GM19239 (cell line): ENCODE measurements around the gene NTM.
A peak's percentile ranks its signal among the peaks of the same experiment; 100 is the strongest.
"Not testable (repeated sequence)": the region's sequence is repeated elsewhere in the genome, so short reads cannot be mapped to it uniquely, and the experiment has no call there.

Source experiments
- DNase-seq: peaks from one replicate; pipeline ENCODE4 v3.0.0; 2011; ENCODE audit warnings: low spot score; ENCODE audit not compliant: insufficient read length
- FAIRE-seq: peaks from 2 replicates; lab custom pipeline; 2011; peaks lifted over from hg19 to GRCh38; lab: Jason Lieb, UNC

NTM gene

DNA sequence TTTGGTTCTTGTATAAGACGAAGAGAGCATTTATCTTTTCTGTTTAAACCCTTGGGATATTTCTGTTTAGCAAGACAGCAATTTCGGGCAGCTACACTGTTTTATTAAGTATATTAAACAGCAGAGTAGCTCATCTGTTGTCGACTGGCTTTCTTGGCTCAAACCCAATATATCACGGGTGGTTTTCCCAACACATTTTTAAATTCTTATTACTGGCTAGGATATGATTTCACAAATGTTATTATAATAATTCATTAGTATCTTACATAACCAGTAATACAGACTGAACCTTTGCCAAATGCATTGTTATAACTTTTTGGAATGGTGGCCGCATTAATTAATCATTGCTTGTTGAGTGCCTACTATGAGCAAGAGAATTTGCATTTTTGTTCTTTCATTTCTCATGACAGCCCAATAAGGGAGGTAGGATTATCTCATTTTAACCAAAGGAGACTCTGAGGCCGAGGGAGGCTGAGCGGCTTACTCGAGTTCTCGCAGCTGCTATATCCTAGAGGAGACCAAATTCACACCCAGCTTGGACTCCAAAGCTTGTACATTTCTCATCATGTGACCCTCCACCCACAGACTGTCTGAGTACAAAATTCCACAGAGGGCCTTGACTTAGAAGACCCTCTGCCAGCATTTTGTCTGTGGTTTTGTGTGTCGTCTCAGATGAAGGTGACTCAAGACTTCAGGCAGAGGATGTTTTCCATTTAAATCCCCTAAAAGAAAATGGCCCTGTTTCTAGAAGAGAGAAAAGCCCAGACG, 304.9 kb downstream of the NTM start:
- FAIRE-seq (no peak), DNase-seq (no peak)

DNA sequence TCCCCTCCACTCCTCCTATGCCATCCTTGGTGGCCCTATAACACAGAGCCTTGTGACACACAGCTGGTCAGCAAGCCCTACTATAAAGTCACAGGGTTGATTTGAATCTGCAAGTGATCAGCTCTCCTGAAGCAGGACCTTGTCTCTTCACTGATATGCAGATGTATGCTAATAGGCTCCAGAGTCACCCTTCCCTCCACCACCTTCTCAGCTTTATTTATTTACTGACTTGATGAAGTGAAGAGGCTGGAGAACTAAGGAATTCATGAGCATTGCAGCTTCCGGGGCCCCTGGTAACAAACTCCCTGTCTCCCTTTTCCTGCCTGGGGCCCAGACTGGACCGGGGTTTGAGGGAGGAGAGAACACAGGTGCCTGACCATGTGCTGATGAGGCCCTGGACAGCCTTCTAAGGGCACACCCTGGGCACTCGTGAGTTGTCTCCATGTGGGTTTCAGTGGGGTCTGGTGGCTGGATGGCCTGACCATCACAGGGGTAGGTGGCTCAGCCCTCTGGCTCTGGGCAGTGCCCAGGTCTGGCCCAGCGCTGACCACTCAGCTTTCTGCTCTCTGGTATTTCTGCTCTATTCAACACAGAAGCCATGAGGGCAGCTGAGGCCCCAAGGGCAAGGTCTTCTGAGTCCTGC, 307.5 kb downstream of the NTM start:
- no peak for DNase-seq

GRCh38 chr11:131678658-131679340, 308.4 kb downstream of the NTM start:
- DNase-seq, result no peak
- no peak for FAIRE-seq

More for the DNA sequence above, 307.5 kb downstream of the NTM start:
- no peak for FAIRE-seq

- DNase-seq, result not testable (repeated sequence)
- FAIRE-seq, result peak; percentile 59
Observed at GRCh38 chr11:131680448-131680847, 310.0 kb downstream of the NTM start.

DNA sequence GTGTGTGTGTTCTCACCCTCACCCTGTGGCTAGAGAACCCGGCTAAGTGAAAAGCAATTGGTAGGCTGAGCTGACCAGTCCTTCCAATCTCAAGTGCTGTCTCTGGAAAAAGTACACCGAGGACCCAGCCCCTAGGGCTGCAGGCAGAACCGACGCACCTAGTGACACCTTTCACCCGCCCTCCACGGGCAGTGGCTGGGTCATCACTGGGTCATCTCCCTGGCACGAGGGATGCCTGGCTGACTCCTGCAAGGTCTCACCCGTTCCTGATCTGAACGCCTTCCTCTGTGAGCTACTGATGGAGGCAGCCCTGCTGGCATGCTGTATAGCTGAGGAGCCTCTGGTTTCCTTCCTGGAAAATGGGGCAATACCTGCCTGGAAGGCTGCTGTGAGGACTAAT, 311.5 kb downstream of the NTM start:
- FAIRE-seq, result no peak
- DNase-seq, result no peak

DNA sequence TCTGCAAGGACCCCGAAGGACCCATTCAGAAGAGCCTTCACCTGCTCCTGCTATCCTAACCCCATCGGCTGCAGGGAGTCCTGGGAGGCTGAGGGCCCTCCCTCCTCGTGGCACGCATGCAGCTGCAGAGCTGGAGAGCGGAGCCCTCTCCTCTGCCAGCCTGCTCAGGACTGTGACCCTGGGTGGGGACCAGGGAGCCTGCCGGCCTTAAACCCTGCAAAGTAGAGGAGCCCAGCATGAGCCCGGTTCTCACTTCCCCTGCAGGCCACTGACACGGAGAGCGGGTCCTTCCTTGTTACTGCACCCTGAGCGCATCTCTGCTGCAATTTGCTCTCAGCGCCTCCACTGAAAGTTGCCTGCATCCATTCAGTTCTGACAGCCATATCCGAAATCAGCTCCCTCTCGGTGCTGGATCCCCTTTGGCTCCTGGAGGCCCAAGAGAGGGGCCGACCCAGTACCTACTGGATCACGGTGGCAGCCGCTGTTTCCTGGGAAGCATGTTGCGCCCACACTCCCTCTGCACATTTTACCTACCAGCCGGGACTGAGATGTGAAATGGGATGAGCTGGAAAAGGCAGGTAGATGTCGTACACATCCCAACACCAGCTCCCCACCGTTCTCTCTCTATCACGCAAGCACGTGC, 312.1 kb downstream of the NTM start:
- no peak for DNase-seq
- FAIRE-seq, result no peak

DNA sequence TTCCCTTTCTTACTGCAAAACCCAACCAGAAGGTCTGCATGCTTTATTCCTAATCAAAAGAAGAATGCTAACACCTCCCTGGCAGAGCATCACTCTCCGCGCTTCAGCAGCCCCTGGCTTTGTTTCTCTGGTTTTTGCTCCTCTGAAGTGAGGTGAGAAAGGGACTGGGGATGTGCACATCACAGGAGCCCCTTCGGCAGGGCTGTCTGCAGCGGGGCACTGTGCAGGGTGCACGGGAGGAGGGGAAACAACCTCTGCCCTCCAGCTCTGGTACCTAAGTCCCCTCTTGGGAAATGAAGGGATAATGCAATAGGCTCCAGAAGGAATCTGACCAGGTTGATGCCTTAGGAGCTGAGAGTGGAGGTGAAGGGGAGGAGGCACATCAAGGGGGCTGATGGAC, 312.7 kb downstream of the NTM start:
- FAIRE-seq, result no peak
- DNase-seq, result no peak

DNA sequence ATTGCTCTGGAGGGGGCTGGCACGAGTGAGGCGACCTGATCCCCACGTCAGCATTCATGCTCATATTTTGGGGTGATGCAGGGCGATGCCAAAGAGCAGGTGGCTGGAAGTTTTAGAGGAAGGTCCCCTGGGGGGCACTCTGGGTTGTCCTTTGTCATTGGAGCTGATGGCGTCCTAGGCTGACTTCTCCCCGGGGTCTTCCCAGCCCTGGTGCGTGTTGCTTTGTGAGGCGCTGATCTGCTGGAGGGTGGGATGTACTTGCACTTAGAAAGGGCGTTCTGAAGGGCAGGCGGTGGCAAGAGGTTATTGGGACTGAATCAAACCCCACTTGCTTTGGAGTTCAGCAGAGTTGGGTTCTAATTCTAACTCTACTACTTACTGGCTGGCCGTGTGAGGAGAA, 313.3 kb downstream of the NTM start:
- FAIRE-seq (no peak), DNase-seq (no peak)

GRCh38 chr11:131684111-131685060, 314.0 kb downstream of the NTM start:
- DNase-seq, result no peak
- no peak for FAIRE-seq

GRCh38 chr11:131685206-131685605, 314.8 kb downstream of the NTM start:
- FAIRE-seq, result no peak

GRCh38 chr11:131685906-131686305, 315.5 kb downstream of the NTM start:
- FAIRE-seq (no peak), DNase-seq (no peak)

More at GRCh38 chr11:131685206-131685605, 314.8 kb downstream of the NTM start:
- no peak for DNase-seq

DNA sequence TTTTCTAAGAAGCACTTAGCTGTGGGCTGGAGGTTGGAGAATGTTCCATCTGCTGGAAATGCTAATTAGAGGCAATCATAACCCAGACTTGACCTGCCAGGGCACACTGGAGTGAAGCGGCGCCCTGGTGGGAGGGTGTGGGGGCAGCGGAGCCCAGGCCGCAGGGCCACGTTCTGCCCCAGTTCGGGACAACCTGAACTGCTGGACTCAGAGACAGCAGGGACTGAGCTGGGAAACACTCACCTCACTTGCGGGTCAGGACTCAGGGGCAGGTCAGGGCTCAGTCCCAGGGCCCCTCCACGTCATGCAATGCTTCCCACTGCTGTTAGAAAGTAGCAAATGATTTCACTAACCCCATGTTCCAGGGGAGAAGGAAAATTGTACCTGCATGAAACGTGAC, 316.4 kb downstream of the NTM start:
- DNase-seq (no peak), FAIRE-seq (no peak)

- no peak for DNase-seq
- no peak for FAIRE-seq
Observed at GRCh38 chr11:131687291-131688047, 317.1 kb downstream of the NTM start.

DNA sequence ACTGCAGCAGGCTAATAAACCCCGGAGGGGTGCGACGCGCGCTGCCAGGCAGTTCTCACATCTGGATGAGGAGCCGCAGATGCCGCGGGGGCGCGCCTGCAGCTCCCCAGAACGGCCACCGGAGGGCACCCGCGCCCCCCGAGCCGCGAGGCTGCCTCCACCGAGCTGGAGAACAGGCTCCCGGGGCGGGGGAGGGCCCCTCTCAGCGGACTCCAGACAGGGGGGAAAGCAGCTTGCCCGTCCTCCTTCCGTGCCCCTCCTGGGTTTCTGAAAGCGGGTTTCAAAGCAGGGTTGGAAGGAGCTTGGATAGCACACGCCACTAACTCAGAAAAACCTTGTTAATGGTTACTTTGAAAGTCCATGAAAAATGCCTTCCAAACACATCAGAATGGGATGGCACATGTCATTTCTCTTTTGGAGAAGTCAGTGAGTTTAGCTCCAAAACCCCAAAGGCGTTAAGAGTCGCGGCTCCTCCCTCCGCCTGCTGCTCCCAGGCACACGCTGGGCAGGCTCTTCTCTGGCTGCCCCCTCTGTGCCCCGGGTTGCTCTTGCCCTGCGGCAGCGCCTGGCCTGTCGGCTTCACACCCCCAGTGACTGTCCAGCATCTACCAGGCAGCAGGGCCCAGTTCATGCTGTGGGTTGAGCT, 317.8 kb downstream of the NTM start:
- FAIRE-seq (no peak), DNase-seq (peak; percentile 79)

DNA sequence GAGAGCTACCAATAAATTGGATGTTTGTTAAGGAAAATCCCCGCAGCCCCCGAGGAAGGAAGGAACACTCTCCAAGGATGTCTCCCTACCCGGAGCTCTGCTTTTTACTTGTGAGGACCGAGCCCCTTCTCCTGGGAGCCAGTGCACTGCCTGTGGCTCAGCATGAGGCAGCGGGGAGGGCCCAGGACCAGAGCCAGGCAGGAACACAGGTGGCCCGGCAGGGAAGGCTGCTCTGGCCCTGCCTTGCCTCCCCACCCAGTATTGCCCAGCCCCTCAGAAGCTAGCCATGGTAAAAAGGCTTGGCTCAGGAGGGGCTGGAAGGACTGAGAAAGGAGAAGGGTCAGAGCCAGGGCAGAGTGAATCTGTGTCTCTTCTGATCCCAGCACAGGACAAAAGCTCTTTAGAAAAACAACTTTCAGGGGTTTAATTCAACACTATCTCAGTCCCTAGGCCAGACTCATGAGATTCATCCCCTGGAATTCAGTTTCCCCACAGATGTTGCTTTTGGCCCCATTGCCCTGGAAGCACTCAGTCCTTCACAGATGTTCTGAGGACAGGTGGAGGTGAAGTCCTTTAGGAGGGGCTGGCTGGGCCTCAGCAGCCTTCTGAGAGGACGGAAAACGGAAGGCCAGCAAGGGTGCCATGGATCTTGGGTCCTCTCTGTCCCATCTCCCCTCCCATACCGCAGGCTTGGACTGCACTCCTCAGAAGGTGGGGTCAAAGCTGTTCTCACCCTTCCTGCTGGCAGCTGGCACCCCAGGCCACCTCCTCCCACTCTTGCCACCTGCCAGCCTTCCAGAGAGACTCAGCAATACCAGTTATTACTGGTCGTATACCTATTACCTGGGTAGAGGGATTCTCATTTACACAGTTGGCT, 318.9 kb downstream of the NTM start:
- no peak for FAIRE-seq
- DNase-seq, result no peak

DNA sequence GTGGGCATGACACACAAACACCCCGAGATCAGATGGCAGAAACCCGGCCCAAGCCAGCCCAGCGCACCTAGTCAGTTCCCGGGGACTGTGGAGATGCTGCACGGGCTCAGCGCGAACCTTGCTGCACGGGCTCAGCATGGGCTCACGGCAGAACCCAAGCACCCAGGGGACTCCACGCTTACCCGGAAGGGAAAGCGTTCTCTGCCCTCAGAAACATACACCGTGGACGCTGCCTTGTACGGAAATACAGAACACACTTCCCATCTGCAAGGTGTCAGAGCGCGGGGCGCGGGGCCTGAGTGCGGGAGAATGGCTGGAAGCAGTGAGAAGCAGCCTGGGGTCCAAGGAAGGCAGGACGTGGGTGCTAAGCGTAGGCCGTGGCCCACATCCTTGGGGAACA, 319.9 kb downstream of the NTM start:
- DNase-seq, result no peak
- FAIRE-seq, result no peak

DNA sequence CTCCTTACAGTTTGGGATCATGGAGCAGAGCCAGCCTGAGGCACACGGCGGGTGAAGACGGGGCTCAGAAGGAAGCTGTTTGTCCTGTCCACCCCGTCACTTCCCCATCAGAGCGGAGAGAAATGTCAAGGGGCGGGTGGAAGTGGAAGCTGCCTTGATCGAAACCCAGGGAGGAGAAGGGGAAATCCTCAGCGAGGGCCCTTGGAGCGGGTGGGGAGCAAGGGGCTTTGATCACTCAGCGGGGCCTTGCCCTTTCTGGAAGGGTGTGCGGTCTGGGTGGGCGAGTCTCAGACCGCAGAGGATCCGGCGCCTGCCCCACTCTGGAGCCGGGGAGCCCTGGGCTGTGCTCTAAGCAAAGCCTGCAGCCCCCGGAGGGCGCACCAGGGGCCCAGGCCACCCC, 320.4 kb downstream of the NTM start:
- FAIRE-seq (no peak), DNase-seq (no peak)
